GM12891 (cell line): Measurements from ENCODE around the gene KCNIP4.

Experiments used
- PAX5 ChIP-seq: IDR thresholded peaks from 2 replicates; pipeline ENCODE4 v1.6.1; 2011; ENCODE audit warnings: low read length, moderate library complexity, mild to moderate bottlenecking; ENCODE audit not compliant: insufficient read depth, severe bottlenecking
- POLR2A ChIP-seq: IDR thresholded peaks from 2 replicates; pipeline ENCODE4 v1.6.1; 2011; ENCODE audit warnings: low read depth, low read length, control low read depth
- POLR2AphosphoS5 ChIP-seq: IDR thresholded peaks from 2 replicates; pipeline ENCODE4 v1.6.1; 2011; ENCODE audit warnings: low read depth, low read length, control low read depth
- TAF1 ChIP-seq: IDR thresholded peaks from 2 replicates; pipeline ENCODE4 v1.6.1; 2011; ENCODE audit warnings: low read depth, low read length, control low read depth

- TF ChIP-seq POLR2AphosphoS5 (no peak), POLR2A (no peak), PAX5 (no peak), TAF1 (no peak)
These were observed 658.0 kb downstream of the KCNIP4 start for GRCh38 chr4:21290562-21290961.
